IMR-90 (cell line): ENCODE results near the gene VAC14.

Source experiments
- BHLHE40 ChIP-seq: fragments of 150-350 bp; IDR thresholded peaks from 2 replicates; pipeline ENCODE4 v1.6.1; 2016; ENCODE audit warnings: mild to moderate bottlenecking, low read depth, low read length
- CEBPB ChIP-seq: IDR thresholded peaks from 2 replicates; pipeline ENCODE4 v1.6.1; 2012; ENCODE audit warnings: low read depth, low read length, improper control_type of control experiment
- CHD1 ChIP-seq: IDR thresholded peaks from 2 replicates; pipeline ENCODE4 v1.6.1; 2012; ENCODE audit warnings: low read depth, low read length, improper control_type of control experiment
- FOS ChIP-seq: fragments of 150-350 bp; IDR thresholded peaks from 2 replicates; pipeline ENCODE4 v1.6.1; 2016; ENCODE audit warnings: low read depth, low read length
- MAFK ChIP-seq: IDR thresholded peaks from 2 replicates; pipeline ENCODE4 v1.6.1; 2012; ENCODE audit warnings: low read depth, low read length, improper control_type of control experiment
- MAZ ChIP-seq: IDR thresholded peaks from 2 replicates; pipeline ENCODE4 v1.6.1; 2012; ENCODE audit warnings: low read depth, mild to moderate bottlenecking, low read length, improper control_type of control experiment, moderate library complexity, borderline replicate concordance
- NFE2L2 ChIP-seq: fragments of 150-350 bp; IDR thresholded peaks from 2 replicates; pipeline ENCODE4 v1.6.1; 2016; ENCODE audit warnings: low read depth, mild to moderate bottlenecking, low read length
- POLR2A ChIP-seq: IDR thresholded peaks from 2 replicates; pipeline ENCODE4 v1.6.1; 2012; ENCODE audit warnings: mild to moderate bottlenecking, low read depth, low read length
- RFX5 ChIP-seq: IDR thresholded peaks from 2 replicates; pipeline ENCODE4 v1.8.0; 2012; ENCODE audit warnings: low read depth, mild to moderate bottlenecking, low read length, moderate library complexity
- SMC3 ChIP-seq: fragments of 150-350 bp; IDR thresholded peaks from 2 replicates; pipeline ENCODE4 v1.6.1; 2016; ENCODE audit warnings: low read depth, mild to moderate bottlenecking, antibody characterized with exemption, low read length, moderate library complexity
- USF2 ChIP-seq: fragments of 150-350 bp; IDR thresholded peaks from 2 replicates; pipeline ENCODE4 v1.6.1; 2017; ENCODE audit warnings: mild to moderate bottlenecking, antibody characterized with exemption, low read length, low read depth
- TF ChIP-seq, protein P1 (sequence below): conservative IDR thresholded peaks from 2 replicates; pipeline ENCODE4 v1.5.1; 2012; ENCODE audit warnings: mild to moderate bottlenecking, low read depth, low read length, improper control_type of control experiment

DNA sequence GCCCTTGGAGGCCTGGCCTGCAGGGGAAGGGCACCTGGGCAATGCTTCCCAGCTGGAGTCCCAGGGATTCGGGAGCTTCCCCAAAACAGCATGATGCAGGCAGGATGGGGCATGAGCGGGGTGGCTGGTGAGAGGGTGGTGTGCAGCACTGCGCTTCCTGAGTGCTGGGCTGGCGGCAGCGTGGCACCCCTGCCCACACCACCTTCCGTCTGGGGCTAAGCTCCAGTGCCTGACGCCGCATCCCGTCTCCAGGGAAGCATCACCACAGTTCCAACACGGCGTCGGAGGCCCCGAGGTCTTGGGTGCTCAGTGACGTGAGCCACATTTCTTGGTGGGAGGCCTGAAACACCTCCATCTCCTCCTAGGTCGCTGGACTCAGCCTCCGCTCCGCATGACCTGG lies 101.3 kb downstream of the VAC14 start:
- TF ChIP-seq CHD1 (no peak), POLR2A (no peak), SMC3 (no peak), USF2 (no peak), RFX5 (no peak), BHLHE40 (no peak), NFE2L2 (no peak), CEBPB (no peak), MAFK (no peak), MAZ (no peak), FOS (no peak)
- TF ChIP-seq, protein P1, sequence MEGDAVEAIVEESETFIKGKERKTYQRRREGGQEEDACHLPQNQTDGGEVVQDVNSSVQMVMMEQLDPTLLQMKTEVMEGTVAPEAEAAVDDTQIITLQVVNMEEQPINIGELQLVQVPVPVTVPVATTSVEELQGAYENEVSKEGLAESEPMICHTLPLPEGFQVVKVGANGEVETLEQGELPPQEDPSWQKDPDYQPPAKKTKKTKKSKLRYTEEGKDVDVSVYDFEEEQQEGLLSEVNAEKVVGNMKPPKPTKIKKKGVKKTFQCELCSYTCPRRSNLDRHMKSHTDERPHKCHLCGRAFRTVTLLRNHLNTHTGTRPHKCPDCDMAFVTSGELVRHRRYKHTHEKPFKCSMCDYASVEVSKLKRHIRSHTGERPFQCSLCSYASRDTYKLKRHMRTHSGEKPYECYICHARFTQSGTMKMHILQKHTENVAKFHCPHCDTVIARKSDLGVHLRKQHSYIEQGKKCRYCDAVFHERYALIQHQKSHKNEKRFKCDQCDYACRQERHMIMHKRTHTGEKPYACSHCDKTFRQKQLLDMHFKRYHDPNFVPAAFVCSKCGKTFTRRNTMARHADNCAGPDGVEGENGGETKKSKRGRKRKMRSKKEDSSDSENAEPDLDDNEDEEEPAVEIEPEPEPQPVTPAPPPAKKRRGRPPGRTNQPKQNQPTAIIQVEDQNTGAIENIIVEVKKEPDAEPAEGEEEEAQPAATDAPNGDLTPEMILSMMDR: no peak
